Esophagus (tissue), 2 donors: ENCODE measurements around the gene TRMT44. TPM values are rescaled to one million over a fixed set of nuclear protein-coding genes. Genes with fewer than 3 reads are reported as not detected.
"Not testable (repeated sequence)": the region's sequence is repeated elsewhere in the genome, so short reads cannot be mapped to it uniquely, and the experiment has no call there.

Experiments used
- H3K27ac ChIP-seq, 2 donors: one replicate each; pipeline ENCODE4 v1.5.1; 2013; ENCODE audit warnings: low read depth in 2 of 2, mild to moderate bottlenecking in 2 of 2, inconsistent platforms in 1 of 2, low read length in 1 of 2, moderate library complexity in 1 of 2
- H3K27me3 ChIP-seq, 2 donors: one replicate each; pipeline ENCODE4 v1.6.1; 2013; ENCODE audit warnings: low read length in 2 of 2, control low read depth in 1 of 2, mild to moderate bottlenecking in 1 of 2; ENCODE audit not compliant: insufficient read depth in 2 of 2, control insufficient read depth in 1 of 2
- H3K36me3 ChIP-seq, 2 donors: one replicate each; pipeline ENCODE4 v1.6.1; 2013; ENCODE audit warnings: low read length in 1 of 2; ENCODE audit not compliant: control insufficient read depth in 2 of 2, insufficient read depth in 2 of 2
- H3K4me1 ChIP-seq, 2 donors: one replicate each; pipeline ENCODE4 v1.6.1; 2013; ENCODE audit warnings: low read length in 1 of 2; ENCODE audit not compliant: control insufficient read depth in 2 of 2, insufficient read depth in 2 of 2
- H3K4me3 ChIP-seq, 2 donors: one replicate each; pipeline ENCODE4 v1.5.1; 2013; ENCODE audit warnings: low read length in 2 of 2, mild to moderate bottlenecking in 2 of 2, low read depth in 1 of 2, moderate library complexity in 1 of 2
- H3K9me3 ChIP-seq, 2 donors: one replicate each; pipeline ENCODE4 v1.6.1; 2013; ENCODE audit warnings: mild to moderate bottlenecking in 2 of 2, low read depth in 1 of 2, low read length in 1 of 2, moderate library complexity in 1 of 2; ENCODE audit not compliant: control insufficient read depth in 2 of 2, insufficient read depth in 1 of 2
- WGBS, 2 donors: extraction: QIAGEN DNeasy Blood & Tissue Kit; methylation state at CpG; one replicate each; pipeline ENCODE4 v1.1.7; 2013; 5-methylcytosine and 5-hydroxymethylcytosine counted together
- polyA plus RNA-seq, 2 donors: library from polyadenylated mRNA; stranded (reverse); fragments of 200-250 nt; gene quantifications; one replicate each; pipeline ENCODE4 v1.2.3, GENCODE V29; 2013
- donor health status: healthy with polysubstance abuse.
- donor health status: Bipolar disorder and iron deficiency.

The TRMT44 gene
- polyA plus RNA-seq, 2 donors, result 15.6 to 17.2 TPM

GRCh38 chr4:8510191-8510590, 69.6 kb downstream of the TRMT44 start:
- Histone ChIP-seq H3K27me3 (no peaks in the 10 kb centered on the region), H3K27ac (no peak overlapping the region), H3K36me3 (no peaks in the 10 kb centered on the region), H3K4me3 (no peak overlapping the region), H3K4me1 (no peaks in the 10 kb centered on the region), H3K9me3 (no peaks in the 10 kb centered on the region)
- 88 to 89% methylated on average over 12 of the region's 12 CpGs for WGBS, 2 donors

GRCh38 chr4:8510611-8511285, 70.2 kb downstream of the TRMT44 start:
- Histone ChIP-seq H3K36me3 (no peaks in the 10 kb centered on the region), H3K9me3 (no peaks in the 10 kb centered on the region), H3K4me1 (no peaks in the 10 kb centered on the region), H3K27ac (no peak overlapping the region), H3K27me3 (no peaks in the 10 kb centered on the region), H3K4me3 (no peak overlapping the region)
- WGBS, 2 donors, result 77 to 79% methylated on average over 15 of the region's 15 CpGs

GRCh38 chr4:8512510-8512909, 71.9 kb downstream of the TRMT44 start:
- Histone ChIP-seq H3K4me3 (no peak overlapping the region), H3K36me3 (no peaks in the 10 kb centered on the region), H3K4me1 (no peaks in the 10 kb centered on the region), H3K27me3 (no peaks in the 10 kb centered on the region), H3K27ac (no peak overlapping the region), H3K9me3 (no peaks in the 10 kb centered on the region)
- WGBS, 2 donors, result 92 to 94% methylated on average over 11 of the region's 11 CpGs

- WGBS, 2 donors, result 72 to 77% methylated on average over 4 of the region's 4 CpGs
Observed at GRCh38 chr4:8513080-8513479, 72.5 kb downstream of the TRMT44 start.

DNA sequence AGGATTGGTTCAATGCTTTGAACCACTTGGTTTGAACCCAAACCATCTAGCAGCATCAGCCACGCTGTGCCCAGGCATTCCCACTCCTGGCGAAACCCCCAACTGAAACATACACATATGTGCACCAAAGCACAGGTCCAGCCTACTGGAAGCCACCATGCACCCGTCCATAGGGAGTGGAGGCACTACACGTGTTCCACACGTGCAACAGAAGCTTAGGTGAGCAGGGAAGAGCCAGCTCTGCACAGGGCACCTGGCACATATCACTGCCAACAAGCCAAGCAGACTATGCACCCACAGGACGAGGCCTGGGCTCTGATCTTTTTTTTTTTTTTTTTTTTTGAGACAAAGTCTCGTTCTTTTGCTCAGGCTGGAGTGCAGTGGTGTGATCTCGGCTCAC, 73.4 kb downstream of the TRMT44 start:
- no peaks in the 10 kb centered on the region for H3K36me3 ChIP-seq
- WGBS, 2 donors, result 76 to 81% methylated on average over 8 of the region's 8 CpGs
- H3K4me3 ChIP-seq, result no peak overlapping the region
- H3K27ac ChIP-seq, result no peak overlapping the region
- H3K4me1 ChIP-seq, result no peaks in the 10 kb centered on the region
- no peaks in the 10 kb centered on the region for H3K27me3 ChIP-seq
- no peaks in the 10 kb centered on the region for H3K9me3 ChIP-seq

More at GRCh38 chr4:8513080-8513479, 72.5 kb downstream of the TRMT44 start:
- not testable (repeated sequence) for H3K4me1 ChIP-seq, H3K27ac ChIP-seq, H3K27me3 ChIP-seq, H3K4me3 ChIP-seq, H3K9me3 ChIP-seq, H3K36me3 ChIP-seq

- no peaks in the 10 kb centered on the region for H3K4me1 ChIP-seq
- 89 to 90% methylated on average over 10 of the region's 10 CpGs for WGBS, 2 donors
- H3K9me3 ChIP-seq, result no peaks in the 10 kb centered on the region
- no peak overlapping the region for H3K4me3 ChIP-seq
- no peak overlapping the region for H3K27ac ChIP-seq
- H3K27me3 ChIP-seq, result no peaks in the 10 kb centered on the region
- no peaks in the 10 kb centered on the region for H3K36me3 ChIP-seq
Observed at GRCh38 chr4:8514391-8514790, 73.8 kb downstream of the TRMT44 start.

DNA sequence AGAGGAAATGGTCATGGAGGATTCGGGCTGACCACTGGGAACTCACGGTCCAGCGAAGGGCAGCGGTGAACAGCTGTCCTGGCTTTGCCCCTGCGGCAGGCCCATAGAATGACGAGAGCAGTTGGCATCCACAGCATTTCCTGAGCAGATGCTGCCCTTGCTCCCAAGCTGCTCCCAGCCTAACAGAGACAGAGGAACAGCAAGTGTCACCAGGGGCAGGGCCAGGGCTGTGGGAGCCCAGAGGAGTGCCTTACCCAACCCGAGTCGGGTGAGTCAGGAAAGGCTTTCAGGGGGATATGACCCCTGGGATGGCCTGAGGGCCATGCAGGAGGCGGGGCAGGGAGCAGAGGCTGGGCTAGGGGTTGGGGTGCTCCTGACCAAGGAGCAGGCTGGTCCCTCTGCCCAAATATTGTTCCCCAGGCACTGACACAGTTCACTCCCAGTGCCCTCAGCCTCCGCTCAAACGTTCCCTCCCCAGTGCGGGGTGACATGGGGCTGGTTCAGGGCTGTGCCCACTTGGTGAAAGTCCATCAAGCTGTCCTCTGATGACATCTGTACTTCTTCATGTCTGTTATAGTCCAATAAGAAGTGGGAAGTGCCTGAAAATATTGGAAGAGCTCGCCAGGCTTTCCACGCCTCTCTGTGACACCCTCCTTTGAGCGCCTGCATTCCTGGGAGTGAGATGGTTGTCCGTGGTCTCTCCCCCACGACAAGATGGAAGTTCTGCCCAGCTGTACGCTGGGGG, 74.9 kb downstream of the TRMT44 start:
- no peaks in the 10 kb centered on the region for H3K36me3 ChIP-seq
- no peaks in the 10 kb centered on the region for H3K27me3 ChIP-seq
- whole genome bisulfite sequencing, 2 donors, result 78% methylated on average over 18 of the region's 18 CpGs
- no peaks in the 10 kb centered on the region for H3K9me3 ChIP-seq
- no peak overlapping the region for H3K27ac ChIP-seq
- no peak overlapping the region for H3K4me3 ChIP-seq
- no peaks in the 10 kb centered on the region for H3K4me1 ChIP-seq

- H3K36me3 ChIP-seq, result no peaks in the 10 kb centered on the region
- H3K27ac ChIP-seq, result no peak overlapping the region
- H3K9me3 ChIP-seq, result no peaks in the 10 kb centered on the region
- WGBS, 2 donors, result 83% methylated on average over 14 of the region's 14 CpGs
- no peak overlapping the region for H3K4me3 ChIP-seq
- H3K27me3 ChIP-seq, result no peaks in the 10 kb centered on the region
- no peaks in the 10 kb centered on the region for H3K4me1 ChIP-seq
Observed at GRCh38 chr4:8516061-8516573, 75.5 kb downstream of the TRMT44 start.

GRCh38 chr4:8516996-8517550, 76.5 kb downstream of the TRMT44 start:
- Histone ChIP-seq H3K27me3 (no peaks in the 10 kb centered on the region), H3K4me1 (no peaks in the 10 kb centered on the region), H3K27ac (no peak overlapping the region), H3K4me3 (no peak overlapping the region), H3K9me3 (peaks cover 0 to 4% of the 10 kb centered on the region in 2 donors), H3K36me3 (no peaks in the 10 kb centered on the region)
- 57 to 70% methylated on average over 5 of the region's 5 CpGs for WGBS, 2 donors
